HG03064 (cell line): ENCODE data around the gene SHC1.
"Not testable (repeated sequence)": the region's sequence is repeated elsewhere in the genome, so short reads cannot be mapped to it uniquely, and the experiment has no call there.

Experiments used
- ATAC-seq: cut with Tn5 transposase; IDR thresholded peaks from one replicate; pipeline ENCODE4 v1.9.1; 2021; ENCODE audit warnings: low read depth; ENCODE audit not compliant: unreplicated experiment

The SHC1 gene

GRCh38 chr1:154996966-154997701 is 26.6 kb upstream of the SHC1 start:
- ATAC-seq, result no peak

GRCh38 chr1:154995301-154995983 is 24.9 kb upstream of the SHC1 start:
- not testable (repeated sequence) for ATAC-seq

- no peak for ATAC-seq
These were observed 24.0 kb upstream of the SHC1 start for GRCh38 chr1:154994591-154994990.

GRCh38 chr1:154994269-154994587 is 23.7 kb upstream of the SHC1 start:
- ATAC-seq, result no peak

- no peak for ATAC-seq
These were observed 23.2 kb upstream of the SHC1 start, which contains the start of gene LENEP for GRCh38 chr1:154993572-154994268. Gene LENEP (plus strand): TSS chr1:154993586. CDS start chr1:154993608, 22 bp downstream.

- ATAC-seq, result no peak
These were observed 22.4 kb upstream of the SHC1 start for GRCh38 chr1:154992721-154993571.

- no peak for ATAC-seq
These were observed 19.7 kb upstream of the SHC1 start for GRCh38 chr1:154990276-154990675.

GRCh38 chr1:154989195-154989860 is 18.8 kb upstream of the SHC1 start:
- no peak for ATAC-seq

- ATAC-seq, result no peak
These were observed 17.8 kb upstream of the SHC1 start for GRCh38 chr1:154988058-154988954.

GRCh38 chr1:154987326-154987725 is 16.8 kb upstream of the SHC1 start:
- ATAC-seq, result no peak

- ATAC-seq, result not testable (repeated sequence)
These were observed 16.2 kb upstream of the SHC1 start for GRCh38 chr1:154986736-154987135.

GRCh38 chr1:154983776-154984466 is 13.4 kb upstream of the SHC1 start:
- ATAC-seq, result no peak

- ATAC-seq, result peak; percentile 90
These were observed 12.5 kb upstream of the SHC1 start, which contains the start of gene FLAD1 for GRCh38 chr1:154982897-154983648. Gene FLAD1 (plus strand): TSS chr1:154983344. CDS start chr1:154983695, 351 bp downstream.

- ATAC-seq, result no peak
These were observed 11.8 kb upstream of the SHC1 start for GRCh38 chr1:154982341-154982740.

GRCh38 chr1:154978360-154978759 is 7.8 kb upstream of the SHC1 start:
- ATAC-seq, result no peak

GRCh38 chr1:154977762-154978161 is 7.2 kb upstream of the SHC1 start:
- not testable (repeated sequence) for ATAC-seq

GRCh38 chr1:154975409-154976059 is 5.0 kb upstream of the SHC1 start:
- ATAC-seq, result no peak
